ENCODE measurements around the gene CTAG1B. TPM values are rescaled to one million over a fixed set of nuclear protein-coding genes. Genes with fewer than 3 reads are reported as not detected.

Gene CTAG1B
- total and polyA plus RNA-seq, 2 of the 8 experiments (the other 6 are each of a cell fraction or from before 2014, with no cell fraction given): not detected

DNA sequence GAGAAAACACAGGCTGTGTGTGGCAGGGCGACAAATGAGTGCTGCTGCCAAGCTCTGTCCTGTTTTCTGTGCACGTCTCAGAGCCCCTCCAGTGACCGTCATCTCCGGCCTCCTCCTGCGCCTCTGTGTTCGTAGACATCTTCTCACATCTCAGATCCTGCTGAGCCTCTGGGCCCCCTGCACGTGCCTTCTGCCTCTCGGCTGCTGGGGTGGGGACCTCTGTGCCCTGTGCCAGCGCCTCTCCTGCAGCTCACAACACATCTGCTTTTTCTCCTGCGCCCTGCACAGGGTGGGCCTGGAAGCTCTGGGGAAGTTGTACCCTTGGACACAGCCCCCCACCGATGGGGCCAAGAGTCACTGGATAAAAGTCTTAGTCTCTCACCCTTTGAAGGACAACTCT lies 36.7 kb upstream of the CTAG1B start:
- H2BK5ac ChIP-seq (ENCODE audit: low read depth, low read length): no peak overlapping the region
- no peak for FAIRE-seq
- H2BK120ac ChIP-seq (replicated peaks; ENCODE audit: low read depth, low read length): no peak overlapping the region
- no peak overlapping the region for H4K91ac ChIP-seq (replicated peaks; ENCODE audit: insufficient read length, low read length)
- no peak overlapping the region for H3K4me2 ChIP-seq (ENCODE audit: insufficient read depth in 1 of 2, low read depth in 2 of 2, low read length in 2 of 2)
- POLR2A ChIA-PET (ENCODE audit: partially characterized antibody): no interaction called here
- no peak overlapping the region; the same call in 1 of the 2 replicates for H4K8ac ChIP-seq (ENCODE audit: extremely low read depth, insufficient read depth, low read length)
- CTCF ChIA-PET (ENCODE audit: partially characterized antibody): no interaction called here
- H3K79me1 ChIP-seq (ENCODE audit: low read depth, low read length): no peaks in the 10 kb centered on the region
- TF ChIP-seq EZH2 (IDR thresholded peaks at IDR 0.05; ENCODE audit: low read depth, low read length, severe bottlenecking) (no peak), SUZ12 (IDR thresholded peaks at IDR 0.05; ENCODE audit: low read length) (no peak), JUN (IDR thresholded peaks at IDR 0.05; ENCODE audit: low read depth, low read length) (no peak), TAF7 (optimal IDR thresholded peaks at IDR 0.05; ENCODE audit: borderline replicate concordance, low read depth, low read length) (no peak), MAFK (IDR thresholded peaks at IDR 0.05; ENCODE audit: low read depth, low read length) (no peak), SRF (IDR thresholded peaks at IDR 0.05; ENCODE audit: low read depth, low read length) (no peak), CHD2 (IDR thresholded peaks at IDR 0.05; ENCODE audit: low read length) (no peak), ZNF274 (IDR thresholded peaks at IDR 0.05; ENCODE audit: borderline replicate concordance, extremely low read depth, low read length) (no peak), SIN3A (conservative IDR thresholded peaks at IDR 0.05 in 1 of 2, IDR thresholded peaks at IDR 0.05 in 1 of 2; ENCODE audit: low read depth in 1 of 2, low read length in 2 of 2) (no peak), CREB1 (IDR thresholded peaks at IDR 0.05) (no peak), BCL11A (IDR thresholded peaks at IDR 0.05; ENCODE audit: low read depth in 2 of 2, low read length in 2 of 2) (no peak)
- H3K9ac ChIP-seq (replicated peaks in 1 of 4; ENCODE audit: extremely low read depth in 1 of 4, low read depth in 3 of 4, low read length in 3 of 4): no peak overlapping the region
- H4K20me1 ChIP-seq (replicated peaks in 1 of 2; ENCODE audit: control insufficient read depth in 1 of 2, insufficient read depth in 2 of 2, low read length in 2 of 2): no peaks in the 10 kb centered on the region
- H3K18ac ChIP-seq (ENCODE audit: extremely low read depth, low read length): no peak overlapping the region
- no peaks in the 10 kb centered on the region for H3K23me2 ChIP-seq (ENCODE audit: low read depth, low read length)
- no peak overlapping the region for H2BK15ac ChIP-seq (ENCODE audit: low read length)
- H3K27me3 ChIP-seq (replicated peaks in 1 of 4; ENCODE audit: control insufficient read depth in 3 of 4, extremely low read depth in 1 of 4, insufficient read depth in 3 of 4, low read length in 3 of 4): no peaks in the 10 kb centered on the region
- H4K5ac ChIP-seq (ENCODE audit: insufficient read length, low read depth, low read length): no peak overlapping the region
- no peak overlapping the region for H3K23ac ChIP-seq (ENCODE audit: insufficient read length)
- no peak for DNase-seq (ENCODE audit: low read depth in 1 of 2, low spot score in 2 of 2)
- no peak overlapping the region for H3K4ac ChIP-seq (replicated peaks; ENCODE audit: insufficient read length, low read depth, low read length)
- WGBS, 2 experiments (ENCODE audit: extremely low coverage in 1 of 2, insufficient coverage in 1 of 2, insufficient read length in 1 of 2, insufficient replicate concordance in 2 of 2, low coverage in 1 of 2, low lambda C conversion rate in 2 of 2, missing lambda C conversion rate in 1 of 2): 86% methylated on average over 5 of the region's 11 CpGs; no CpG with 5 or more reads in 1 of the 2 experiments
- H3K4me1 ChIP-seq (replicated peaks in 1 of 4; ENCODE audit: control insufficient read depth in 3 of 4, insufficient read depth in 4 of 4, low read length in 3 of 4): no peaks in the 10 kb centered on the region
- no peak overlapping the region for H2BK20ac ChIP-seq (ENCODE audit: low read length)
- no peak overlapping the region for H2AFZ ChIP-seq (ENCODE audit: low read length)
- H3K4me3 ChIP-seq (ENCODE audit: extremely low read depth in 1 of 4, insufficient read depth in 2 of 4, low read depth in 3 of 4, low read length in 4 of 4): no peak overlapping the region
- H3K36me3 ChIP-seq (ENCODE audit: control insufficient read depth in 2 of 4, insufficient read depth in 4 of 4, low read length in 3 of 4): no peaks in the 10 kb centered on the region
- no peaks in the 10 kb centered on the region for H3K9me3 ChIP-seq (ENCODE audit: insufficient read depth in 2 of 2, low read depth in 1 of 2, low read length in 1 of 2)
- H2BK12ac ChIP-seq (ENCODE audit: low read depth, low read length): no peak overlapping the region
- no peak overlapping the region for H3K14ac ChIP-seq (ENCODE audit: insufficient read length)
- no peak overlapping the region for H3K27ac ChIP-seq (ENCODE audit: low read depth, low read length)
- no peaks in the 10 kb centered on the region for H3K79me2 ChIP-seq (ENCODE audit: control insufficient read depth in 1 of 2, insufficient read depth in 2 of 2, low read length in 2 of 2)
- H3K56ac ChIP-seq (replicated peaks; ENCODE audit: insufficient read length, low read depth, low read length): no peak overlapping the region
- H2AK5ac ChIP-seq (ENCODE audit: low read depth, low read length): no peak overlapping the region
